Neural progenitor cell (in vitro differentiated cells): Measurements from ENCODE around the gene PRDM2. TPM values are rescaled to one million over a fixed set of nuclear protein-coding genes. Genes with fewer than 3 reads are reported as not detected.
A peak's percentile ranks its signal among the peaks of the same experiment; 100 is the strongest.

Experiments
- DNase-seq: peaks from one replicate; pipeline ENCODE4 v3.0.0-alpha.2; 2016; ENCODE audit warnings: low spot score
- H2AFZ ChIP-seq: fragments of 200-600 bp; sonication (generic); replicated peaks from 2 replicates; pipeline ENCODE4 v1.6.1; 2016; ENCODE audit warnings: antibody characterized with exemption
- H3F3A ChIP-seq: fragments of 200-600 bp; sonication (generic); 2 replicates; pipeline ENCODE4 v1.6.1; 2016; ENCODE audit warnings: antibody characterized with exemption, low read depth
- H3K27ac ChIP-seq: fragments of 200-600 bp; sonication (generic); 2 replicates; pipeline ENCODE4 v1.5.1; 2016; ENCODE audit warnings: mild to moderate bottlenecking
- H3K27me3 ChIP-seq: fragments of 200-600 bp; sonication (generic); 2 replicates; pipeline ENCODE4 v1.6.1; 2016; ENCODE audit warnings: mild to moderate bottlenecking, moderate library complexity
- H3K36me3 ChIP-seq: fragments of 200-600 bp; sonication (generic); 2 replicates; pipeline ENCODE4 v1.5.1; 2016
- H3K4me1 ChIP-seq: fragments of 200-600 bp; sonication (generic); 2 replicates; pipeline ENCODE4 v1.6.1; 2016; ENCODE audit warnings: mixed run types
- H3K4me2 ChIP-seq: fragments of 200-600 bp; sonication (generic); 2 replicates; pipeline ENCODE4 v1.6.1; 2016
- H3K4me3 ChIP-seq: fragments of 200-600 bp; sonication (generic); 2 replicates; pipeline ENCODE4 v1.5.1; 2016
- H3K79me2 ChIP-seq: fragments of 200-600 bp; sonication (generic); 2 replicates; pipeline ENCODE4 v1.6.1; 2016; ENCODE audit warnings: low read depth
- H3K9ac ChIP-seq: fragments of 200-600 bp; sonication (generic); 2 replicates; pipeline ENCODE4 v1.6.1; 2016
- H3K9me3 ChIP-seq: fragments of 200-600 bp; sonication (generic); 2 replicates; pipeline ENCODE4 v1.5.1; 2016; ENCODE audit warnings: low read depth
- H4K20me1 ChIP-seq: fragments of 200-600 bp; sonication (generic); 2 replicates; pipeline ENCODE4 v1.6.1; 2016; ENCODE audit warnings: low read depth
- H3K27ac Mint-ChIP-seq: 3 replicates; pipeline ENCODE4 v1.8.0; 2021; ENCODE audit warnings: mixed read lengths
- H3K27me3 Mint-ChIP-seq: 2 replicates; pipeline ENCODE4 v1.8.0; 2022; ENCODE audit warnings: low read depth, mild to moderate bottlenecking, inconsistent platforms, moderate library complexity, mixed read lengths; ENCODE audit not compliant: insufficient read depth
- H3K36me3 Mint-ChIP-seq: 3 replicates; pipeline ENCODE4 v1.8.0; 2021; ENCODE audit warnings: mixed read lengths
- H3K4me1 Mint-ChIP-seq: 3 replicates; pipeline ENCODE4 v1.8.0; 2021; ENCODE audit warnings: mixed read lengths
- H3K4me3 Mint-ChIP-seq: 3 replicates; pipeline ENCODE4 v1.8.0; 2021; ENCODE audit warnings: mild to moderate bottlenecking, moderate library complexity, mixed read lengths
- H3K9me3 Mint-ChIP-seq: 3 replicates; pipeline ENCODE4 v1.8.0; 2020; ENCODE audit warnings: mixed read lengths
- CTCF ChIP-seq: fragments of 200-600 bp; sonication (generic); IDR thresholded peaks from 2 replicates; pipeline ENCODE4 v1.5.1; 2017; ENCODE audit warnings: antibody characterized with exemption, mild to moderate bottlenecking
- EZH2 ChIP-seq: fragments of 200-600 bp; sonication (generic); IDR thresholded peaks from 2 replicates; pipeline ENCODE4 v1.6.1; 2017; ENCODE audit warnings: antibody characterized with exemption, mild to moderate bottlenecking, moderate library complexity
- EZH2phosphoT487 ChIP-seq: fragments of 200-600 bp; sonication (generic); IDR thresholded peaks from 2 replicates; pipeline ENCODE4 v1.6.1; 2017; ENCODE audit warnings: antibody characterized with exemption
- total RNA-seq: library from RNA; depleted of rRNA; stranded (reverse); fragments of >200 nt; gene quantifications from 2 replicates; pipeline ENCODE4 v1.2.3, GENCODE V29; 2015; ENCODE audit warnings: low replicate concordance

PRDM2 gene
- total RNA-seq, 1 donor from 2014 or later = 22.0 TPM

- Mint-ChIP-seq H3K9me3 (no peaks in the 10 kb centered on the region), H3K4me1 (peaks cover 53% of the 10 kb centered on the region), H3K36me3 (peaks cover 12% of the 10 kb centered on the region), H3K27ac (peak overlapping the region; percentile 46), H3K27me3 (peaks cover 4% of the 10 kb centered on the region), H3K4me3 (no peak overlapping the region)
- TF ChIP-seq CTCF (no peak), EZH2phosphoT487 (no peak), EZH2 (no peak)
- peaks cover 64% of the 10 kb centered on the region for H4K20me1 ChIP-seq
- H3K27me3 ChIP-seq = no peaks in the 10 kb centered on the region
- H3K9ac ChIP-seq = no peak overlapping the region
- H3K9me3 ChIP-seq = no peaks in the 10 kb centered on the region
- peak overlapping the region; percentile 48 for H3K4me2 ChIP-seq
- no peak overlapping the region for H2AFZ ChIP-seq
- peaks cover 13% of the 10 kb centered on the region for H3F3A ChIP-seq
- peak; percentile 76 for DNase-seq
- no peak overlapping the region for H3K27ac ChIP-seq
- H3K4me1 ChIP-seq = peaks cover 41% of the 10 kb centered on the region
- peaks cover 94% of the 10 kb centered on the region for H3K79me2 ChIP-seq
- H3K4me3 ChIP-seq = peak overlapping the region; percentile 2
- no peaks in the 10 kb centered on the region for H3K36me3 ChIP-seq
Observed at GRCh38 chr1:13764588-13765332, 64.8 kb downstream of the PRDM2 start.

- peaks cover 36% of the 10 kb centered on the region for H3K4me1 Mint-ChIP-seq
- peaks cover 45% of the 10 kb centered on the region for H4K20me1 ChIP-seq
- no peaks in the 10 kb centered on the region for H3K27me3 ChIP-seq
- H3K36me3 Mint-ChIP-seq = peaks cover 20% of the 10 kb centered on the region
- no peaks in the 10 kb centered on the region for H3K36me3 ChIP-seq
- H3F3A ChIP-seq = peaks cover 9% of the 10 kb centered on the region
- H3K4me1 ChIP-seq = peaks cover 29% of the 10 kb centered on the region
- no peak overlapping the region for H3K9ac ChIP-seq
- no peak overlapping the region for H3K27ac ChIP-seq
- no peak overlapping the region for H3K4me3 Mint-ChIP-seq
- no peak for TF ChIP-seq CTCF
- no peak for TF ChIP-seq EZH2phosphoT487
- H3K9me3 ChIP-seq = no peaks in the 10 kb centered on the region
- no peak for DNase-seq
- H3K4me3 ChIP-seq = no peak overlapping the region
- H3K9me3 Mint-ChIP-seq = no peaks in the 10 kb centered on the region
- no peak overlapping the region for H3K4me2 ChIP-seq
- H2AFZ ChIP-seq = no peak overlapping the region
- peak overlapping the region; percentile 72 for H3K27ac Mint-ChIP-seq
- peaks cover 88% of the 10 kb centered on the region for H3K79me2 ChIP-seq
- peaks cover 4% of the 10 kb centered on the region for H3K27me3 Mint-ChIP-seq
Observed at GRCh38 chr1:13766592-13767564, 66.9 kb downstream of the PRDM2 start.

DNA sequence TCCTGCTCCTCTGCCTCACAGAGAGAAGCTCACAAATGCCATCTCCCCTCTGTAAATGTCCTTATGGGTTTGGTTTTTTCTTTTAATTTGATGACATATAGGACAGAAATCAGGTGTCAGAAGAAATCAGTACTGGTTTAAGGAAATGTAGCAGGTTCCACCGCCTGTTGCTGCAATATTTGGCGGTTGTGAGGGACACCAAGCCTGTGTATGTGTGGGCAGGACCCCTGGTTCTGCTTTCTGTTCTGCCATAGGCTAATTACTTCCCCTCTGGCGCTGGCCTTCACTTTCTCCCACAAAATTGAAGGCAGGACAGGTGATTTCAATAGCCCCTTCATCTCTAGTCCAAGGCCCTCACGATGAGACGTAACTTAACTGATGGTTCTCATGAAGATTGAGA is 69.2 kb downstream of the PRDM2 start:
- no peaks in the 10 kb centered on the region for H3K27me3 ChIP-seq
- Mint-ChIP-seq H3K4me3 (no peak overlapping the region), H3K27ac (no peak overlapping the region), H3K4me1 (peaks cover 14% of the 10 kb centered on the region), H3K27me3 (peaks cover 2% of the 10 kb centered on the region), H3K9me3 (no peaks in the 10 kb centered on the region), H3K36me3 (peaks cover 23% of the 10 kb centered on the region)
- H2AFZ ChIP-seq = no peak overlapping the region
- H3K9ac ChIP-seq = no peak overlapping the region
- H3K4me1 ChIP-seq = peaks cover 9% of the 10 kb centered on the region
- no peaks in the 10 kb centered on the region for H3F3A ChIP-seq
- no peak overlapping the region for H3K4me2 ChIP-seq
- no peak overlapping the region for H3K27ac ChIP-seq
- no peaks in the 10 kb centered on the region for H3K9me3 ChIP-seq
- no peaks in the 10 kb centered on the region for H3K36me3 ChIP-seq
- TF ChIP-seq EZH2 = no peak
- TF ChIP-seq CTCF = no peak
- no peak for TF ChIP-seq EZH2phosphoT487
- peaks cover 22% of the 10 kb centered on the region for H4K20me1 ChIP-seq
- no peak for DNase-seq
- H3K4me3 ChIP-seq = no peak overlapping the region
- H3K79me2 ChIP-seq = peaks cover 84% of the 10 kb centered on the region
